GM18519 (cell line): ENCODE results near the gene LRBA.

Source experiments
- ATAC-seq: cut with Tn5 transposase; IDR thresholded peaks from one replicate; pipeline ENCODE4 v1.9.1; 2021; ENCODE audit warnings: mild to moderate bottlenecking, moderate library complexity; ENCODE audit not compliant: unreplicated experiment, low FRiP score

Gene LRBA

GRCh38 chr4:150624055-150624454 is 391.0 kb downstream of the LRBA start:
- ATAC-seq, result no peak

GRCh38 chr4:150619042-150619441 is 396.0 kb downstream of the LRBA start:
- no peak for ATAC-seq

- no peak for ATAC-seq
These were observed 406.0 kb downstream of the LRBA start for GRCh38 chr4:150609131-150609530.

GRCh38 chr4:150600812-150601445 is 414.2 kb downstream of the LRBA start:
- ATAC-seq, result no peak

- ATAC-seq, result no peak
These were observed 415.5 kb downstream of the LRBA start for GRCh38 chr4:150599547-150599946.

- no peak for ATAC-seq
These were observed 416.2 kb downstream of the LRBA start for GRCh38 chr4:150598909-150599308.

GRCh38 chr4:150593996-150594395 is 421.1 kb downstream of the LRBA start:
- no peak for ATAC-seq

- no peak for ATAC-seq
These were observed 423.2 kb downstream of the LRBA start for GRCh38 chr4:150591904-150592303.

- no peak for ATAC-seq
These were observed 423.7 kb downstream of the LRBA start for GRCh38 chr4:150591406-150591805.

- ATAC-seq, result no peak
These were observed 424.5 kb downstream of the LRBA start for GRCh38 chr4:150590631-150591030.

- ATAC-seq, result no peak
These were observed 425.9 kb downstream of the LRBA start for GRCh38 chr4:150589157-150589556.

- no peak for ATAC-seq
These were observed 426.8 kb downstream of the LRBA start for GRCh38 chr4:150588316-150588715.

GRCh38 chr4:150586162-150586810 is 428.8 kb downstream of the LRBA start:
- ATAC-seq, result no peak

GRCh38 chr4:150585611-150586010 is 429.5 kb downstream of the LRBA start:
- no peak for ATAC-seq

GRCh38 chr4:150584111-150584915 is 430.8 kb downstream of the LRBA start:
- ATAC-seq, result no peak

GRCh38 chr4:150583287-150584110 is 431.6 kb downstream of the LRBA start:
- ATAC-seq, result no peak

GRCh38 chr4:150582873-150583286 is 432.2 kb downstream of the LRBA start:
- no peak for ATAC-seq

- no peak for ATAC-seq
These were observed 432.8 kb downstream of the LRBA start, which contains the start of gene MAB21L2 for GRCh38 chr4:150582146-150582872. MAB21L2 (plus strand) TSS chr4:150582151; CDS start chr4:150583030, 879 bp downstream.

- ATAC-seq, result no peak
These were observed 433.4 kb downstream of the LRBA start for GRCh38 chr4:150581641-150582051.

- no peak for ATAC-seq
These were observed 434.0 kb downstream of the LRBA start for GRCh38 chr4:150581056-150581605.
